MG63 (cell line): ENCODE results near the gene LMX1B. TPM values are rescaled to one million over a fixed set of nuclear protein-coding genes. Genes with fewer than 3 reads are reported as not detected.

ENCODE experiments used
- DNase-seq: peaks from one replicate; pipeline ENCODE4 v3.0.0-alpha.2; 2020
- H3K27me3 ChIP-seq: fragments of 250-450 bp; sonication (Bioruptor Pico); 2 replicates; pipeline ENCODE4 v1.5.1; 2020; ENCODE audit warnings: mild to moderate bottlenecking, moderate library complexity
- H3K36me3 ChIP-seq: fragments of 250-450 bp; sonication (Bioruptor Pico); 2 replicates; pipeline ENCODE4 v1.5.1; 2020; ENCODE audit warnings: mild to moderate bottlenecking, moderate library complexity
- H3K4me3 ChIP-seq: fragments of 250-450 bp; sonication (Bioruptor Pico); 2 replicates; pipeline ENCODE4 v1.5.1; 2020; ENCODE audit warnings: mild to moderate bottlenecking, moderate library complexity
- H3K9me3 ChIP-seq: fragments of 250-450 bp; sonication (Bioruptor Pico); 2 replicates; pipeline ENCODE4 v1.5.1; 2020; ENCODE audit warnings: mild to moderate bottlenecking, moderate library complexity
- total RNA-seq: library from RNA; depleted of rRNA; stranded (reverse); fragments of >200 nt; shearing (Covaris generic); gene quantifications from 2 replicates; pipeline ENCODE4 v1.2.3, GENCODE V29; 2014; ENCODE audit warnings: low replicate concordance

Gene LMX1B
- total RNA-seq, 1 experiment from 2014 or later = 1.6 TPM

GRCh38 chr9:126689027-126689825 is 75.5 kb downstream of the LMX1B start:
- DNase-seq = no peak
- Histone ChIP-seq H3K27me3 (no peaks in the 10 kb centered on the region), H3K36me3 (no peaks in the 10 kb centered on the region), H3K9me3 (no peaks in the 10 kb centered on the region), H3K4me3 (no peak overlapping the region)

GRCh38 chr9:126690431-126691051 is 76.8 kb downstream of the LMX1B start:
- DNase-seq = peak; percentile 32
- H3K27me3 ChIP-seq = no peaks in the 10 kb centered on the region
- no peaks in the 10 kb centered on the region for H3K9me3 ChIP-seq
- no peak overlapping the region for H3K4me3 ChIP-seq
- H3K36me3 ChIP-seq = no peaks in the 10 kb centered on the region

GRCh38 chr9:126692041-126692758 is 78.5 kb downstream of the LMX1B start:
- Histone ChIP-seq H3K9me3 (no peaks in the 10 kb centered on the region), H3K27me3 (no peaks in the 10 kb centered on the region), H3K36me3 (no peaks in the 10 kb centered on the region), H3K4me3 (no peak overlapping the region)
- no peak for DNase-seq

- no peaks in the 10 kb centered on the region for H3K36me3 ChIP-seq
- DNase-seq = no peak
- no peak overlapping the region for H3K4me3 ChIP-seq
- H3K27me3 ChIP-seq = no peaks in the 10 kb centered on the region
- no peaks in the 10 kb centered on the region for H3K9me3 ChIP-seq
Measured at GRCh38 chr9:126692759-126693427, 79.2 kb downstream of the LMX1B start.

- no peak for DNase-seq
- no peak overlapping the region for H3K4me3 ChIP-seq
- no peaks in the 10 kb centered on the region for H3K27me3 ChIP-seq
- no peaks in the 10 kb centered on the region for H3K9me3 ChIP-seq
- H3K36me3 ChIP-seq = no peaks in the 10 kb centered on the region
Measured at GRCh38 chr9:126693428-126693944, 79.8 kb downstream of the LMX1B start.

GRCh38 chr9:126694206-126695081 is 80.7 kb downstream of the LMX1B start:
- H3K27me3 ChIP-seq = no peaks in the 10 kb centered on the region
- no peaks in the 10 kb centered on the region for H3K36me3 ChIP-seq
- no peaks in the 10 kb centered on the region for H3K9me3 ChIP-seq
- no peak overlapping the region for H3K4me3 ChIP-seq
- DNase-seq = no peak

- Histone ChIP-seq H3K4me3 (no peak overlapping the region), H3K27me3 (no peaks in the 10 kb centered on the region), H3K36me3 (no peaks in the 10 kb centered on the region), H3K9me3 (no peaks in the 10 kb centered on the region)
- DNase-seq = no peak
Measured at GRCh38 chr9:126695186-126695585, 81.5 kb downstream of the LMX1B start.

GRCh38 chr9:126695701-126696400 is 82.1 kb downstream of the LMX1B start:
- H3K9me3 ChIP-seq = no peaks in the 10 kb centered on the region
- H3K36me3 ChIP-seq = no peaks in the 10 kb centered on the region
- no peak overlapping the region for H3K4me3 ChIP-seq
- DNase-seq = no peak
- H3K27me3 ChIP-seq = no peaks in the 10 kb centered on the region

- Histone ChIP-seq H3K9me3 (no peaks in the 10 kb centered on the region), H3K27me3 (no peaks in the 10 kb centered on the region), H3K36me3 (no peaks in the 10 kb centered on the region), H3K4me3 (no peak overlapping the region)
- DNase-seq = no peak
Measured at GRCh38 chr9:126696401-126697145, 82.8 kb downstream of the LMX1B start.

- H3K9me3 ChIP-seq = no peaks in the 10 kb centered on the region
- H3K36me3 ChIP-seq = no peaks in the 10 kb centered on the region
- no peak for DNase-seq
- H3K4me3 ChIP-seq = no peak overlapping the region
- H3K27me3 ChIP-seq = no peaks in the 10 kb centered on the region
Measured at GRCh38 chr9:126697330-126697729, 83.6 kb downstream of the LMX1B start.

- Histone ChIP-seq H3K27me3 (no peaks in the 10 kb centered on the region), H3K4me3 (no peak overlapping the region), H3K36me3 (no peaks in the 10 kb centered on the region), H3K9me3 (no peaks in the 10 kb centered on the region)
- no peak for DNase-seq
Measured at GRCh38 chr9:126698251-126698650, 84.5 kb downstream of the LMX1B start.

GRCh38 chr9:126698756-126699155 is 85.0 kb downstream of the LMX1B start:
- Histone ChIP-seq H3K9me3 (no peaks in the 10 kb centered on the region), H3K36me3 (no peaks in the 10 kb centered on the region), H3K27me3 (no peaks in the 10 kb centered on the region), H3K4me3 (no peak overlapping the region)
- no peak for DNase-seq

GRCh38 chr9:126699401-126699881 is 85.7 kb downstream of the LMX1B start:
- H3K27me3 ChIP-seq = no peaks in the 10 kb centered on the region
- no peaks in the 10 kb centered on the region for H3K36me3 ChIP-seq
- no peaks in the 10 kb centered on the region for H3K9me3 ChIP-seq
- H3K4me3 ChIP-seq = no peak overlapping the region
- no peak for DNase-seq

GRCh38 chr9:126700296-126700695 is 86.6 kb downstream of the LMX1B start:
- DNase-seq = no peak
- Histone ChIP-seq H3K27me3 (no peaks in the 10 kb centered on the region), H3K4me3 (no peak overlapping the region), H3K36me3 (no peaks in the 10 kb centered on the region), H3K9me3 (no peaks in the 10 kb centered on the region)
